ENCODE data around the gene SKIC8. TPM values are rescaled to one million over a fixed set of nuclear protein-coding genes. Genes with fewer than 3 reads are reported as not detected.

The SKIC8 gene
- total RNA-seq, 4 donors from 2014 or later, result 29.4 to 85.0 (median 62.9) TPM

GRCh38 chr15:78342021-78342420 lies 42.6 kb upstream of the SKIC8 start:
- no peak for DNase-seq
- no peak overlapping the region for H3K27ac ChIP-seq
- TF ChIP-seq POLR2A (IDR thresholded peaks at IDR 0.05) (no peak), CTCF (IDR thresholded peaks at IDR 0.05) (no peak)
- intact Hi-C loops (cut with DNase I; ENCODE audit: low total_unique reads), result no loop called here
- peaks cover 0 to 5% of the 10 kb centered on the region in 2 donors for H3K27me3 ChIP-seq
- H3K4me1 ChIP-seq, result peaks cover 0 to 5% of the 10 kb centered on the region in 2 donors
- H3K9me3 ChIP-seq, result no peaks in the 10 kb centered on the region
- H3K36me3 ChIP-seq, result no peaks in the 10 kb centered on the region
- H3K4me3 ChIP-seq, result no peak overlapping the region

DNA sequence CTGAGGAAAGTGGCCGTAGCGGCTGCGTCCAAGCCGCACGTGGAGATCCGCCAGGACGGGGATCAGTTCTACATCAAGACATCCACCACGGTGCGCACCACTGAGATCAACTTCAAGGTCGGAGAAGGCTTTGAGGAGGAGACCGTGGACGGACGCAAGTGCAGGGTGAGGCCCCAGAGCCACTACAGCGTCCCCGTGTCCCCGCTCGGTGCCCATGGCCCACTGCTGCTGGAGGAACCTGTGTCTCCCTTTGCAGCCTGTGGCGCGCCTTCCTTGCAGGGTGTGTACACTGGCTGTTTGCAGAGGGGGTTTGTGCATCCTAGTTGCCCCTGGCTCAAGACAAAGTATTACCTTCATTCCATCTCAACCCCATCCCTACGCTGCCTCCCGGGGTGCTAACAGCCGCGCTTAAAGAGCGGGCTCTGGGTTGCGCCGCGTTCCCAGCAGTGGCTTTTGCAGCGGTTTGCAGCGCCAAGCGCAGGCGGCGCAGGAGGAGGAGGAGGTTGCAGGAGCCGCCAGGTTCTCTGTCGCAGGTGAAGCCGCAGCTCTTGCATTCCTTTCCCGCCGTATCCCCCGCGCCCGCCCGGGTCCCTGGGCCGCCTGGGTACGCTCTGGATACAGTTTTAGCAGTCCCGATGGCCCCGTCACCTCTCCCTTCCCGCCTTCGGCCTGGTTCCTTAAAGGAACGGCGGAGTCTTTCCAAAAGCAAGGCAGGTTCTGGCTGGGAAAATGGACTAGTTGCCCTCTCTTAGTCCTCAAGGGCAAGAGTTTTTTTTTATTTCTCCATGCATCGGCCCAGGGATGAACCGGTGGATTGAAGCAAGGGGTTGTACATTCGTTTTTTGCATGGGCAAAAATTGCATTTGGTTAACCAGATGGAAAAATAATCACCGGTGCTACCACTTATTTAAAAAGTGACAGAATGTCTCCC lies 41.9 kb upstream of the SKIC8 start:
- Histone ChIP-seq H3K4me3 (no peak overlapping the region), H3K27ac (no peak overlapping the region), H3K36me3 (no peaks in the 10 kb centered on the region), H3K4me1 (peaks cover 0 to 5% of the 10 kb centered on the region in 2 donors), H3K9me3 (no peaks in the 10 kb centered on the region), H3K27me3 (peaks cover 0 to 5% of the 10 kb centered on the region in 2 donors)
- DNase-seq, result no peak
- intact Hi-C loops (cut with DNase I; ENCODE audit: low total_unique reads), result no loop called here
- TF ChIP-seq POLR2A (IDR thresholded peaks at IDR 0.05) (no peak), CTCF (IDR thresholded peaks at IDR 0.05) (no peak)

- H3K27ac ChIP-seq, result no peak within 1 kb of the TSS
- peaks cover 0 to 5% of the 10 kb centered on the region in 2 donors for H3K4me1 ChIP-seq
- intact Hi-C loops (cut with DNase I; ENCODE audit: low total_unique reads), result no loop called here
- no peak within 1 kb of the TSS for H3K4me3 ChIP-seq
- no peak for DNase-seq
- peaks cover 0 to 5% of the 10 kb centered on the region in 2 donors for H3K27me3 ChIP-seq
- TF ChIP-seq POLR2A (IDR thresholded peaks at IDR 0.05) (no peak), CTCF (IDR thresholded peaks at IDR 0.05) (no peak)
- no peaks in the 10 kb centered on the region for H3K36me3 ChIP-seq
- H3K9me3 ChIP-seq, result no peaks in the 10 kb centered on the region
These were observed 41.0 kb upstream of the SKIC8 start, which contains the start of gene CRABP1 for GRCh38 chr15:78340231-78341056. Gene CRABP1 (plus strand): TSS chr15:78340353. CDS start chr15:78340429, 76 bp downstream.

DNA sequence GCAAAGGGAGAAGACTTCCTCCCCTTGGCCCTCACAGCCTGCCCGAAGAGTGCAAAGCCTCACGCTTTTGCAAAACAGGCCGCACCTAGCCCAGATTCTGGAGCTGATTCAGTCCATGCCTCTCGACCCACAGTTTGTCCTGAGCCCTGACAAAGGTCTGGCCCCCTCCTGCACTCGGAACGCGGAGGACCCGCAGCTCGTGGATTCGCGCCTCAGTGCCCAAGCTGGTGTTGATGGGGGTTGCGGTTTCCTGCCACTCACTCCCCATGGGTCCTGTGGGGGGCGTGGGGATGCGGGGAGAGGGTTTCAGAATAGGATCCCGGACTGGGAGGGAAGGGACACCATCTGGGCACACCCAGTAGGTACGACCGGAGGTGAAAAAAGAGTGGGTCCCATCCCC lies 40.1 kb upstream of the SKIC8 start:
- Histone ChIP-seq H3K27ac (no peak overlapping the region), H3K4me1 (peaks cover 0 to 5% of the 10 kb centered on the region in 2 donors), H3K4me3 (no peak overlapping the region), H3K9me3 (no peaks in the 10 kb centered on the region), H3K36me3 (no peaks in the 10 kb centered on the region), H3K27me3 (peaks cover 0 to 5% of the 10 kb centered on the region in 2 donors)
- DNase-seq, result no peak
- TF ChIP-seq POLR2A (IDR thresholded peaks at IDR 0.05) (no peak), CTCF (IDR thresholded peaks at IDR 0.05) (no peak)
- intact Hi-C loops (cut with DNase I; ENCODE audit: low total_unique reads), result no loop called here
